Measurements from ENCODE around the gene HSDL1. TPM values are rescaled to one million over a fixed set of nuclear protein-coding genes. Genes with fewer than 3 reads are reported as not detected.

Gene HSDL1
- total and polyA plus RNA-seq, 4 donors, result 12.6 to 41.3 (median 16.7) TPM

- Histone ChIP-seq H3K36me3 (ENCODE audit: control insufficient read depth in 4 of 4, insufficient read depth in 4 of 4, low read length in 4 of 4) (peaks cover 28 to 57% (median 41%) of the 10 kb centered on the region in 4 donors), H3K4me1 (ENCODE audit: control insufficient read depth in 5 of 5, insufficient read depth in 5 of 5, low read length in 5 of 5) (peaks cover 0 to 4% (median 0%) of the 10 kb centered on the region in 5 donors), H3K4me3 (no peak overlapping the region), H3K27me3 (ENCODE audit: control insufficient read depth in 3 of 3, insufficient read depth in 3 of 3, low read length in 2 of 3) (no peaks in the 10 kb centered on the region), H3K27ac (ENCODE audit: low read depth in 1 of 2, low read length in 1 of 2) (no peak overlapping the region), H3K9me3 (ENCODE audit: control insufficient read depth in 4 of 4, insufficient read depth in 3 of 4, low read length in 3 of 4) (no peaks in the 10 kb centered on the region), H3K9ac (ENCODE audit: insufficient read depth in 1 of 2, low read length in 2 of 2) (peak overlapping the region in 1 of 2 donors; percentile 23)
- ATAC-seq (ENCODE audit: insufficient read depth, low FRiP score) (no peak), DNase-seq (no peak)
- WGBS, 2 donors, result 92 to 95% methylated on average over 16 of the region's 16 CpGs
- TF ChIP-seq, protein P1, sequence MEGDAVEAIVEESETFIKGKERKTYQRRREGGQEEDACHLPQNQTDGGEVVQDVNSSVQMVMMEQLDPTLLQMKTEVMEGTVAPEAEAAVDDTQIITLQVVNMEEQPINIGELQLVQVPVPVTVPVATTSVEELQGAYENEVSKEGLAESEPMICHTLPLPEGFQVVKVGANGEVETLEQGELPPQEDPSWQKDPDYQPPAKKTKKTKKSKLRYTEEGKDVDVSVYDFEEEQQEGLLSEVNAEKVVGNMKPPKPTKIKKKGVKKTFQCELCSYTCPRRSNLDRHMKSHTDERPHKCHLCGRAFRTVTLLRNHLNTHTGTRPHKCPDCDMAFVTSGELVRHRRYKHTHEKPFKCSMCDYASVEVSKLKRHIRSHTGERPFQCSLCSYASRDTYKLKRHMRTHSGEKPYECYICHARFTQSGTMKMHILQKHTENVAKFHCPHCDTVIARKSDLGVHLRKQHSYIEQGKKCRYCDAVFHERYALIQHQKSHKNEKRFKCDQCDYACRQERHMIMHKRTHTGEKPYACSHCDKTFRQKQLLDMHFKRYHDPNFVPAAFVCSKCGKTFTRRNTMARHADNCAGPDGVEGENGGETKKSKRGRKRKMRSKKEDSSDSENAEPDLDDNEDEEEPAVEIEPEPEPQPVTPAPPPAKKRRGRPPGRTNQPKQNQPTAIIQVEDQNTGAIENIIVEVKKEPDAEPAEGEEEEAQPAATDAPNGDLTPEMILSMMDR (IDR thresholded peaks at IDR 0.05; ENCODE audit: control extremely low read depth, extremely low read depth), result no peak
Measured at GRCh38 chr16:84093120-84093878, 51.7 kb downstream of the HSDL1 start.

DNA sequence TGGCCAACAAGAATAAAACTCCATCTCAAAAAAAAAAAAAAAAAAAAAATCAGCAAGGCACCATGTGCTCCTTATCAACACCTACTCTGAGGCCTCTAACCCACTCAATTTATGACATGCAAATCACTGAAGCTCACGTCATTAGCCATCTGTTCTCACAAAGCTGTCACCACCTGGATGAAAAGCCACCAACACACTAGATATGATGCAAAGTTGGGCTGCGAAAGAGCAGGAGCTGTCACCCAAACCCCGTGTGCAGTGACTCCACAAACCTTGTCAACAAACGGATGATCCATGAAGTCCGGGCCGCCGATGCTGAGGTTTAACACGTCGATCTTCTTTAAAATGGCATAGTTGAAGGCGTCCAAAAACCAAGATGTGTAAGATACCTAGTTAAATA, 53.5 kb downstream of the HSDL1 start:
- DNase-seq, result no peak
- H3K27me3 ChIP-seq (ENCODE audit: control insufficient read depth in 3 of 3, insufficient read depth in 3 of 3, low read length in 2 of 3), result no peaks in the 10 kb centered on the region
- no peak overlapping the region for H3K9ac ChIP-seq (ENCODE audit: insufficient read depth in 1 of 2, low read length in 2 of 2)
- WGBS, 2 donors, result 92 to 93% methylated on average over 10 of the region's 10 CpGs
- no peak for ATAC-seq (ENCODE audit: insufficient read depth, low FRiP score)
- H3K4me1 ChIP-seq (ENCODE audit: control insufficient read depth in 5 of 5, insufficient read depth in 5 of 5, low read length in 5 of 5), result peaks cover 0 to 4% (median 0%) of the 10 kb centered on the region in 5 donors
- H3K36me3 ChIP-seq (ENCODE audit: control insufficient read depth in 4 of 4, insufficient read depth in 4 of 4, low read length in 4 of 4), result peaks cover 29 to 60% (median 47%) of the 10 kb centered on the region in 4 donors
- H3K9me3 ChIP-seq (ENCODE audit: control insufficient read depth in 4 of 4, insufficient read depth in 3 of 4, low read length in 3 of 4), result no peaks in the 10 kb centered on the region
- H3K4me3 ChIP-seq, result no peak overlapping the region
- TF ChIP-seq, protein P1 (IDR thresholded peaks at IDR 0.05; ENCODE audit: control extremely low read depth, extremely low read depth), result no peak
- no peak overlapping the region for H3K27ac ChIP-seq (ENCODE audit: low read depth in 1 of 2, low read length in 1 of 2)

DNA sequence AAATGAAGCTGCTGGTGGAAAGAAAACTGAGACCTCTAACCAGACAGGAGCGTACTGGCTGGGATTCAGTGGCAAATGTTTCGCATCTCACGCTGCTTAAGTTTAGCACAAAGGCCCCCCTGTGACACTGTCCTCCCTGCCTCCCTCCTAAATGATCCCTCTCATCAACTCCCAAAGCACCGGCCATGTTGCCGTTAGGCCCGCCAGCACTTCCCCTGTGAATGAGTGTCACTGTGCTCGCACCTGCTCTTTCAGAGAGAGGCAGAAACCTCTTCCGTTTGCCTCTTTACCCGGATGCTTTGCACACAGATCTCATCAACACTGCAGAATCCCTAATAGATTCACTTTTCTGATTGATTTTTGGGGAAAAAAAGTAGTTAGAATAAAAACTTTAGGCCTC, 54.8 kb downstream of the HSDL1 start:
- no peak overlapping the region for H3K9ac ChIP-seq (ENCODE audit: insufficient read depth in 1 of 2, low read length in 2 of 2)
- DNase-seq (no peak), ATAC-seq (ENCODE audit: insufficient read depth, low FRiP score) (no peak)
- WGBS, 2 donors, result 90 to 91% methylated on average over 9 of the region's 9 CpGs
- no peak overlapping the region for H3K27ac ChIP-seq (ENCODE audit: low read depth in 1 of 2, low read length in 1 of 2)
- H3K4me1 ChIP-seq (ENCODE audit: control insufficient read depth in 5 of 5, insufficient read depth in 5 of 5, low read length in 5 of 5), result peaks cover 0 to under 1% (median 0%) of the 10 kb centered on the region in 5 donors
- TF ChIP-seq, protein P1 (IDR thresholded peaks at IDR 0.05; ENCODE audit: control extremely low read depth, extremely low read depth), result no peak
- H3K9me3 ChIP-seq (ENCODE audit: control insufficient read depth in 4 of 4, insufficient read depth in 3 of 4, low read length in 3 of 4), result no peaks in the 10 kb centered on the region
- H3K36me3 ChIP-seq (ENCODE audit: control insufficient read depth in 4 of 4, insufficient read depth in 4 of 4, low read length in 4 of 4), result peaks cover 26 to 61% (median 45%) of the 10 kb centered on the region in 4 donors
- no peaks in the 10 kb centered on the region for H3K27me3 ChIP-seq (ENCODE audit: control insufficient read depth in 3 of 3, insufficient read depth in 3 of 3, low read length in 2 of 3)
- no peak overlapping the region for H3K4me3 ChIP-seq

Data from lung (tissue), 12 donors.